ENCODE measurements around the gene HCST.
"Not testable (repeated sequence)": the region's sequence is repeated elsewhere in the genome, so short reads cannot be mapped to it uniquely, and the experiment has no call there.

HCST gene

DNA sequence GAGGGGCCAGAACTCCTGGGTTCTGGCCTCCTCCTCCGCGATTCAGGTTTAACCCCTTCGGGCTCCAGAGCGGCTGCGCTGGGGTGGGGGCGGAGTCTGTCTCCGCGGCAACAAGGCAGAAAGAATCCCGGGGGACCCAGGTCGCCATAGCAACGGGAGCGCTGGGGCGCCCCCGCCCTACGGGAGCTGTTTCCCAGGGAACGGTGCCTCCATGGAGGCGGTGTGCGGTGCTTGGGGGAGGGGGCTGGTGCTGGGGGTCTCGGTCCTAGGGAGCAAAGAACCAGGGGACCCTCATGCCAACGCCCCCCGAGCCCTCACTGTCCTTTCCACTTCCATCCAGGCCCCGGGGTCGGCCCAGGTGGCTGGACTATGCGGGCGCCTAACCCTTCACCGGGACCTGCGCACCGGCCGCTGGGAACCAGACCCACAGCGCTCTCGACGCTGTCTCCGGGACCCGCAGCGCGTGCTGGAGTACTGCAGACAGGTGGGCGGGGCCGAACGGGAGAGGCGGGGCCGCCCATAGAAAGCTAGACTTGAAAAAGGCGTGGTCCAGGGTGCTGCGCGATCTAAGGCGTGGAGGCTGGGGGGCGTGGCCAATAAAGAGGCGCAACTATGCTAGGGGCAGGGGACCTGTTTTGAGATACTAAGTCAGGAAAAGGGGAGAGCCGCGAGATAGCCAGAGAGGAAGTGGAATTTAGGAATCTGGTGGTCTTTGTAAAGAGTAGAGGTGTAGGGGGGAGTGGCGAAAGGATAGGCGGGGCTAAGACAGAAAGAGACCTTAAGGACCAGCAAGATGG, 32.8 kb upstream of the HCST start:
- DNase-seq (peak; percentile 62), ATAC-seq (replicated peaks) (peak; percentile 86 to 87)
- peaks cover 82 to 86% of the 10 kb centered on the region in 2 donors for H3K27me3 Mint-ChIP-seq
- H3K27ac Mint-ChIP-seq, result no peak overlapping the region
- peaks cover 4 to 7% of the 10 kb centered on the region in 2 donors for H3K36me3 Mint-ChIP-seq
- H3K4me1 Mint-ChIP-seq, result peaks cover 12 to 17% of the 10 kb centered on the region in 2 donors
- peak overlapping the region; percentile 76 to 77 for H3K4me3 Mint-ChIP-seq
- peaks cover 0 to 6% of the 10 kb centered on the region in 2 donors for H3K9me3 Mint-ChIP-seq

DNA sequence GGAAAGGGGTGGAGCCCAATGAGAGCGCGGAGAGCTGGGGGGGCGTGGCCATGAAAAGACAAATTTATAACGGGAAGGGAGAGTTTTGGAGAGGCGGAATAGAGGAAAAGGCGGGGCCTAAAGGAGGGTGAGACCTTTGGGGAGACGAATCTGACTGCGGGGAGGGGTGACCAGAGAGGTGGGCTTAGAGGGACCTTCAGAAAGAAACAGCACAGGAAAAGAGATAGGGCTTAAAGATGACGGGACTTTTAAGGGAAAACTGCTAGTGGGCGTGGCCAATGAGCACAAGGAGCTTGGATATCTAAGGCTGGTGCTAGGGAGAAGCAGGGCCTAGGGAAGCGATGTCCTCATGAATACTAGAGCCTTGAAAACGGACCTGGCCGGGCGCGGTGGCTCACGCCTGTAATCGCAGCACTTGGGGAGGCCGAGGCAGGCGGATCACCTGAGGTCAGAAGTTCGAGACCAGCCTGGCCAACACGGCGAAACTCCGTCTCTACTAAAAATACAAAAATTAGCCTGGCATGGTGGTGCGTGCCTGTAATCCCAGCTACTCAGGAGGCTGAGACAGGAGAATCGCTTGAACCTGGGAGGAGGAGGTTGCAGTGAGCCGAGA, 32.1 kb upstream of the HCST start:
- Mint-ChIP-seq H3K27me3 (peaks cover 80 to 85% of the 10 kb centered on the region in 2 donors), H3K4me1 (peaks cover 12 to 17% of the 10 kb centered on the region in 2 donors), H3K4me3 (peak overlapping the region; percentile 76 to 77)
- H3K9me3 Mint-ChIP-seq; ATAC-seq (replicated peaks); DNase-seq; H3K36me3 Mint-ChIP-seq; H3K27ac Mint-ChIP-seq: not testable (repeated sequence)

DNA sequence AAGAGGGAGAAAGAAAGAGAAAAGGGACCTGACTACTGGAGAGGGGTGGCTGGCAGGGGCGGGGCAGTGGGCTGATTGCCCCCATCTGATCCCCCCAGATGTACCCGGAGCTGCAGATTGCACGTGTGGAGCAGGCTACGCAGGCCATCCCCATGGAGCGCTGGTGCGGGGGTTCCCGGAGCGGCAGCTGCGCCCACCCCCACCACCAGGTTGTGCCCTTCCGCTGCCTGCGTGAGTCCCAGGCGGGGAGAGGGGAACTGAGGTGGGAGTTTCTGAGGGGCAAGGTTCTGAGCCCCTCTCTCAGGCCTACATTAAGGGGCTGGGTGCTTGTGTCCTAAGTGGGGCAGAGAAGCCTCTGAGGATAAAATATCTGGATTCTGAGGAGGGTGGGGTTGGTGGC, 31.5 kb upstream of the HCST start:
- Mint-ChIP-seq H3K36me3 (peaks cover 4 to 7% of the 10 kb centered on the region in 2 donors), H3K4me3 (no peak overlapping the region), H3K9me3 (peaks cover 0 to 6% of the 10 kb centered on the region in 2 donors), H3K4me1 (peaks cover 12 to 17% of the 10 kb centered on the region in 2 donors), H3K27me3 (peaks cover 75 to 80% of the 10 kb centered on the region in 2 donors), H3K27ac (no peak overlapping the region)
- no peak for ATAC-seq (replicated peaks)
- DNase-seq, result no peak

DNA sequence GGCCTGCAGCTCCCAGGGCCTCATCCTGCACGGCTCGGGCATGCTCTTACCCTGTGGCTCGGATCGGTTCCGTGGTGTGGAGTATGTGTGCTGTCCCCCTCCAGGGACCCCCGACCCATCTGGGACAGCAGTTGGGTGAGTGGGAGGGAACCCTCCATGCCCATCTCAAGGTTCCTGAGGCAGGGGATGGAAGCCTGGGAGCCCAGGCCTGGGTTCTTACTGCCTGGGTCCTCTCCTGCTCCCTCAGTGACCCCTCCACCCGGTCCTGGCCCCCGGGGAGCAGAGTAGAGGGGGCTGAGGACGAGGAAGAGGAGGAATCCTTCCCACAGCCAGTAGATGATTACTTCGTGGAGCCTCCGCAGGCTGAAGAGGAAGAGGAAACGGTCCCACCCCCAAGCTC, 30.7 kb upstream of the HCST start:
- Mint-ChIP-seq H3K4me3 (no peak overlapping the region), H3K27me3 (peaks cover 74 to 80% of the 10 kb centered on the region in 2 donors), H3K27ac (no peak overlapping the region), H3K36me3 (peaks cover 4 to 11% of the 10 kb centered on the region in 2 donors), H3K9me3 (peaks cover 0 to 6% of the 10 kb centered on the region in 2 donors), H3K4me1 (peaks cover 12 to 17% of the 10 kb centered on the region in 2 donors)
- no peak for ATAC-seq (replicated peaks)
- no peak for DNase-seq

DNA sequence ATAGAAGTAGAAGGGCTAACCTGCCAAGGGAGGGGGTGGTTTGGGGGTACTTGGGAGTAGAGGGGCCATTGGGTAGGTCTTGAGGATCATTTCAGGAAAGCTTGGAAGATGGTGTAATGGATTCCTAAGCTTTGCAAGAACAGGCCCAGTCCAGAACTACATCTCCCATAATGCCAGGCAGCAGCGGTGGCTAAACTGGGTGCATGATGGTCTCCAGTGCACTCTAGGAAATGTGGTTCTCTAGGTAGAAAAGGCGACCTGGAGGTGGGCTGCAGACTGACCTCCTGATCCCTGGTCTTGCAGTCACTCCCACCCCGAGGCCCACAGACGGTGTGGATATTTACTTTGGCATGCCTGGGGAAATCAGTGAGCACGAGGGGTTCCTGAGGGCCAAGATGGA, 30.1 kb upstream of the HCST start:
- H3K36me3 Mint-ChIP-seq, result peaks cover 4 to 11% of the 10 kb centered on the region in 2 donors
- H3K4me1 Mint-ChIP-seq, result peaks cover 12 to 17% of the 10 kb centered on the region in 2 donors
- no peak overlapping the region for H3K4me3 Mint-ChIP-seq
- DNase-seq (no peak), ATAC-seq (replicated peaks) (no peak)
- H3K27ac Mint-ChIP-seq, result no peak overlapping the region
- peaks cover 71 to 83% of the 10 kb centered on the region in 2 donors for H3K27me3 Mint-ChIP-seq
- peaks cover 0 to 6% of the 10 kb centered on the region in 2 donors for H3K9me3 Mint-ChIP-seq

DNA sequence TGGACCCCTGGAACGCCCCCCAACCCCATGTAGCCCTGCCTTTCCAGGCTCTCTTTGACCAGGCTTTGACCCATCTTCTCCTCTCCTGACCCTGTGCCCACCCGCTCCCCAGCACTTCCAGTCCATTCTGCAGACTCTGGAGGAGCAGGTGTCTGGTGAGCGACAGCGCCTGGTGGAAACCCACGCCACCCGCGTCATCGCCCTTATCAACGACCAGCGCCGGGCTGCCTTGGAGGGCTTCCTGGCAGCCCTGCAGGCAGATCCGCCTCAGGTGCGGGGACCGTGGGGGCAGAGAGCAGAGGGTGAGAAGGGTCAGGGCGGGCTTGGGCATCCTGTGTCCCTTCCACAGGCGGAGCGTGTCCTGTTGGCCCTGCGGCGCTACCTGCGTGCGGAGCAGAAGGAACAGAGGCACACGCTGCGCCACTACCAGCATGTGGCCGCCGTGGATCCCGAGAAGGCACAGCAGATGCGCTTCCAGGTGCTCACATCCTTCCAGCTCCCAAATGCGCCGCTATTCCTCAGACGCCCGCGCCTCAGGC, 27.9 kb upstream of the HCST start:
- H3K9me3 Mint-ChIP-seq, result peaks cover 0 to 6% of the 10 kb centered on the region in 2 donors
- peaks cover 73 to 88% of the 10 kb centered on the region in 2 donors for H3K27me3 Mint-ChIP-seq
- no peak overlapping the region for H3K27ac Mint-ChIP-seq
- ATAC-seq (replicated peaks) (no peak), DNase-seq (no peak)
- H3K36me3 Mint-ChIP-seq, result peaks cover 4 to 11% of the 10 kb centered on the region in 2 donors
- H3K4me1 Mint-ChIP-seq, result peaks cover 8 to 10% of the 10 kb centered on the region in 2 donors
- no peak overlapping the region for H3K4me3 Mint-ChIP-seq

DNA sequence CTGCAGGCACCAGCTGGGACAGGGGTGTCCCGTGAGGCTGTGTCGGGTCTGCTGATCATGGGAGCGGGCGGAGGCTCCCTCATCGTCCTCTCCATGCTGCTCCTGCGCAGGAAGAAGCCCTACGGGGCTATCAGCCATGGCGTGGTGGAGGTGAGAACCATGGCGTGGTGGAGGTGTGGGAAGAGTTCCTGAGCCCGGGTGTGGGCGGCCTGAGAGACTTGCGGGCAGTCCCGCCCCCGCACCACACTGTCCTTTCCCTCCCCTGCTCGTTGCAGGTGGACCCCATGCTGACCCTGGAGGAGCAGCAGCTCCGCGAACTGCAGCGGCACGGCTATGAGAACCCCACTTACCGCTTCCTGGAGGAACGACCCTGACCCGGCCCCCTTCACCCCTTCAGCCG, 23.3 kb upstream of the HCST start:
- no peak overlapping the region for H3K27ac Mint-ChIP-seq
- DNase-seq, result no peak

DNA sequence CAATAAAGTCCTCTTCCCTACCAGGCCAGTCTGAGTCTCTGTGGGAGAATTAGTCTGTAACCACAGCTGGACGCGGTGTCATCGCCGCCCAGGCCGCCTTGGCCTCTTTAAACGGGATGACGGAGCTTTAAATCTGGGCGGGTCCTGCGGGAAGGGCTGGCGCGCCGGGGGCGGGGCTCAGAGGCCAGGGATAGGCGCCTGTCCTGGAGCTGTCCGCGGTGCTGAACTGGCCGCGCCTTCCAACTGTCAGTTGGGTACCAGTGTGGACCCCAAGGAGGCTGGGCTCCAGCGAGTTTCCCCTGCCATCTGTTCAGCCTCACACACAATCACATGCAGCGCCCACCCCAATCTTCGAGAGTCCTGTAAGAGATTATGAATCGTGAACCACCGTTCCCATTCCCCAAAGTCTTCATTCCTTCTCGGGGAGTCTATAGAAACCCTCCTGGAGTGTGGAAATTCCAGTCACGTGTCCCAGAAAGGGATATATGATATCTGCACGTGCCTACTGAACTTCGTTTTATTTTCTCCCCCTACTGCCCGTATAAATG, 22.5 kb upstream of the HCST start:
- Mint-ChIP-seq H3K4me1 (peaks cover 11 to 27% of the 10 kb centered on the region in 2 donors), H3K4me3 (no peak overlapping the region), H3K9me3 (no peaks in the 10 kb centered on the region), H3K27me3 (peaks cover 33 to 49% of the 10 kb centered on the region in 2 donors), H3K36me3 (peaks cover 2 to 7% of the 10 kb centered on the region in 2 donors), H3K27ac (no peak overlapping the region)
- peak; percentile 27 to 32 for ATAC-seq (replicated peaks)
- DNase-seq, result peak; percentile 65

More for the DNA sequence above, 23.3 kb upstream of the HCST start:
- H3K36me3 Mint-ChIP-seq, result peaks cover 2 to 7% of the 10 kb centered on the region in 2 donors
- H3K9me3 Mint-ChIP-seq, result no peaks in the 10 kb centered on the region
- peaks cover 8 to 20% of the 10 kb centered on the region in 2 donors for H3K4me1 Mint-ChIP-seq
- no peak overlapping the region for H3K4me3 Mint-ChIP-seq
- peaks cover 39 to 55% of the 10 kb centered on the region in 2 donors for H3K27me3 Mint-ChIP-seq
- no peak for ATAC-seq (replicated peaks)

DNA sequence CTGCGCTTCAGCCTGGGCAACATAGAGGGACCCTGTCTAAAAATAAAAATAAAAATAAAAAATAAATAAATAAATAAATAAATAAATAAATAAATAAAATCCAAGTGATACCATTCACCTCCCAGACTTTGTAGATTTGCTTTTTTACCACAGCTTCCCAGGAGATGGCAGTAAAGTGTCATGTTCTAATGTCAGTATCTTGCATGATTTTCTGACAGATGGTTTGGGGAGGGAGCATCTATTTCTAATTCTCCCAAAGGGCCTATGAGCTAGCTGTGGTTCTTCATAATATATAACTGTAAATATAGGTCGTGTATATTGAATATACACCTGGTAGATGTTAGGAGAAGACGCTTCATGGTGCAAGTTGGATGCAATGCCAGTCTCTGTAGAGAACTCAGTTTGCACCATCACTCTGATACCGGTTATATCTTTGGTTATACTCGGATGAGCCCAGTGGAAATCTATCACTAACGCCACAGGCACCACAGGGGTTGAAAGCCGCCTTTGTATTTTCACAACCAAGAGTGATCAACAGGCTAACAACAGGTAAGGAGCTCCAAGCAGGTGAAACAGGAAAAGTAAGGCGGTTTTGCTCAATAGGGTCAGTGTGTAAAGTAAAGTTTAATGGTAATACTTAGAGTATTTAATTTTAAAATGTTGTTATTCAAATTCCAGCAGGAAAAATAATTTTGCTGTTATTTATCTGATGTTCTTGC, 20.1 kb upstream of the HCST start:
- peak; percentile 51 for DNase-seq
- peak overlapping the region; percentile 22 for H3K27ac Mint-ChIP-seq

DNA sequence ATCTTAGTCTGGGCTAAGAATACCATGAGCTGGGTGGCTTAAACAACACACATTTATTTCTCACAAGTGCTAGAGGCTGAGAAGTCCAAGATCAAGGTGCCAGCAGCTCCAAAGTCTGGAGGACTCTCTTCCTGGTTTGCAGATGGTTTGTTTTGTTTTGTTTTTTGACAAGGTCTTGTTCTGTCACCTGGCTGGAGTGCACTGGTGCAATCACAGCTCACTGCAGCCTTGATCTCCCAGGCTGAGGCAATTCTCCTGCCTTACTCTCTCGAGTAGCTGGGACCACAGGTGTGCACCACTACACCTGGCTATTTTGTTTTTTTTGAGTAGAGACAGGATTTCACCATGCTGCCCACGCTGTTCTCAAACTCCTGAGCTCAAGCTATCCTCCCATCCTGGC, 18.4 kb upstream of the HCST start:
- ATAC-seq (replicated peaks), result peak; percentile 32 to 37
- H3K36me3 Mint-ChIP-seq, result peaks cover 27 to 36% of the 10 kb centered on the region in 2 donors
- DNase-seq, result no peak
- H3K4me3 Mint-ChIP-seq, result peak overlapping the region; percentile 29 to 46
- H3K27me3 Mint-ChIP-seq, result peaks cover 10 to 14% of the 10 kb centered on the region in 2 donors
- H3K27ac Mint-ChIP-seq, result peak overlapping the region; percentile 75
- H3K4me1 Mint-ChIP-seq, result peaks cover 26 to 54% of the 10 kb centered on the region in 2 donors
- H3K9me3 Mint-ChIP-seq, result peaks cover 3 to 4% of the 10 kb centered on the region in 2 donors

More for the DNA sequence above, 20.1 kb upstream of the HCST start:
- Mint-ChIP-seq H3K9me3 (peaks cover 0 to 4% of the 10 kb centered on the region in 2 donors), H3K4me3 (no peak overlapping the region), H3K4me1 (peaks cover 19 to 43% of the 10 kb centered on the region in 2 donors), H3K27me3 (peaks cover 24 to 30% of the 10 kb centered on the region in 2 donors), H3K36me3 (peaks cover 12 to 20% of the 10 kb centered on the region in 2 donors)
- peak; percentile 26 to 30 for ATAC-seq (replicated peaks)

DNA sequence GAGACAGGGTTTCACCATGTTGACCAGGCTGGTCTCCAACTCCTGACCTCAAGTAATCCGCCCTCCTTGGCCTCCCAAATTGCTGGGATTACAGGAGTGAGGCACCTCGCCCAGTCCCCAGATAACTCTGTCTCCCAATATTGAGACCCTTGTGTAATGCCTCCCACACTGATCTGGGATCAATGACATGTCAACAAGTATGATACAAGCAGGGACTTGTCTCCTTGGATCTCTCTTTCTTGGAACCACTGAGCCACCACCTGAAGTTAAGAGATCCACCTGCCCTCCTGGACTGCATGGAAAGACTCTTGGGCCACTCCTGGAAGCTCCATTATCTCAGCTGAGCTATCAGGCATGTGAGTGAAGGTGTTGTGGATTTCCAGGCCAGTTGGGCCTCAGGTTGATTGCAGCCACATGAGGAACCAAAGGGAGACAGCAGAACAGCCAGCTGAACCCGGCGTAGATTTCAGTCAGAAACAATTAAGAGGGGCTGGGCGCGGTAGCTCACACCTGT, 17.0 kb upstream of the HCST start:
- Mint-ChIP-seq H3K27ac (peak overlapping the region; percentile 95), H3K9me3 (peaks cover 4 to 5% of the 10 kb centered on the region in 2 donors), H3K27me3 (peaks cover 0 to under 1% of the 10 kb centered on the region in 2 donors), H3K36me3 (peaks cover 36 to 47% of the 10 kb centered on the region in 2 donors), H3K4me1 (peaks cover 29 to 56% of the 10 kb centered on the region in 2 donors), H3K4me3 (peak overlapping the region; percentile 23 to 44)
- DNase-seq (no peak), ATAC-seq (replicated peaks) (peak in 1 of 2 donors; percentile 2)

DNA sequence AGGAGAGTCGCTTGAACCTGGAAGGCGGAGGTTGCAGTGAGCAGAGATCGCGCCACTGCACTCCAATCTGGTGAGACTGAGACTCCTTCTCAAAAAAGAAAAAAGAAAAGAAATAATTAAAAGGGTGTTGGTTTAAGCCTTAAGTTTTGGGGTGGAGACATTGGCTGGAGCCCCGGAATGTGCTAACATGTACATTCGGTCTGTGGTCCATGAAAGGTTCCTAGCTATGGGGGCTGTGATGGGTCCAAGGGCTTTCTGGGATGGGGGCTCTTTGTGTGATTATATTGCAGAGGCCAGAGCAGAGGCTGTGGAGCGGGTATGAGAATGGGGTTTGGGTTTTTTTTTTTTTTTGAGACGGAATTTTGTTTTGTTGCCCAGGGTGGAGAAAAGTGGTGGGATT, 16.4 kb upstream of the HCST start:
- H3K27ac Mint-ChIP-seq, result peak overlapping the region; percentile 95
- H3K36me3 Mint-ChIP-seq, result peaks cover 40 to 52% of the 10 kb centered on the region in 2 donors
- no peak for ATAC-seq (replicated peaks)
- H3K27me3 Mint-ChIP-seq, result no peaks in the 10 kb centered on the region
- peaks cover 31 to 60% of the 10 kb centered on the region in 2 donors for H3K4me1 Mint-ChIP-seq
- H3K4me3 Mint-ChIP-seq, result no peak overlapping the region
- no peak for DNase-seq
- H3K9me3 Mint-ChIP-seq, result peaks cover 4 to 5% of the 10 kb centered on the region in 2 donors

DNA sequence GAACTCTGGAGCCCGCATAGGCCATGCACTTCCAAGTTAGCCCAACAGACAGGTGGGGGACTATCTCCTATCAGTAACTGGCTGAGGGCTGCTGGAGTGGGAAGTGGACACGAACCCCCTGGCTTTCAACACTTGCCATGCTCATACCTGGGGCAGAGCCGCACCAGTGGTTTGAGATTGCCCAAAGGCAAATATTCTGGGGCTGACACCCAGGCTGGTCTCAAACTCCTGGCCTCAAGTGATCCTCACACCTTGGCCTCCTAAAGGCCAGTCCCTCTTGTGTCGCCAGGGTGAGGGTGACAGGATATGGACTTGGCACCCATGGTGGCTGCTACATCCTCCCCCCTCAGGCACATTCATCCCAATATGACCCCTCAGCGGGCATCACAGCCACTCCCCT, 15.1 kb upstream of the HCST start:
- Mint-ChIP-seq H3K36me3 (peaks cover 46 to 59% of the 10 kb centered on the region in 2 donors), H3K9me3 (peaks cover 4 to 5% of the 10 kb centered on the region in 2 donors), H3K4me1 (peaks cover 31 to 59% of the 10 kb centered on the region in 2 donors), H3K27ac (peak overlapping the region; percentile 72), H3K27me3 (no peaks in the 10 kb centered on the region), H3K4me3 (peak overlapping the region in 1 of 2 donors; percentile 25)
- DNase-seq, result no peak
- no peak for ATAC-seq (replicated peaks)
